ENCODE measurements around the gene FGF14. TPM values are rescaled to one million over a fixed set of nuclear protein-coding genes. Genes with fewer than 3 reads are reported as not detected.

The FGF14 gene
- total RNA-seq, 4 donors from 2014 or later = under 0.01 to 2.4 (median 0.99) TPM

- H3K36me3 ChIP-seq = no peaks in the 10 kb centered on the region
- no peaks in the 10 kb centered on the region for H3K27me3 ChIP-seq
- intact Hi-C loops (cut with DNase I; ENCODE audit: low total_unique reads) (loop anchor here (5.0 kb wide), 1 partner anchor 139 kb away; no protein-coding TSS in a partner anchor), in situ Hi-C loops (cut with MboI; ENCODE audit: low pct_ligation_motif_present in 1 of 4, low pct_unique_long_range_greater_than_20kb in 1 of 4, low sequenced_read_pairs in 3 of 4) (no loop called here)
- H3K4me3 ChIP-seq = no peak overlapping the region
- no peak for TF ChIP-seq EP300 (IDR thresholded peaks at IDR 0.05; ENCODE audit: low read depth)
- TF ChIP-seq CTCF (IDR thresholded peaks at IDR 0.05) = no peak
- TF ChIP-seq POLR2AphosphoS5 (IDR thresholded peaks at IDR 0.05) = no peak
- TF ChIP-seq POLR2A (IDR thresholded peaks at IDR 0.05) = no peak
- peak overlapping the region in 1 of 4 donors; percentile 5 for H3K27ac ChIP-seq
- peaks cover 0 to 8% (median 0%) of the 10 kb centered on the region in 4 donors for H3K4me1 ChIP-seq
- H3K9me3 ChIP-seq = no peaks in the 10 kb centered on the region
- DNase-seq = no peak
Observed at GRCh38 chr13:102041544-102041943, 360.3 kb downstream of the FGF14 start.

DNA sequence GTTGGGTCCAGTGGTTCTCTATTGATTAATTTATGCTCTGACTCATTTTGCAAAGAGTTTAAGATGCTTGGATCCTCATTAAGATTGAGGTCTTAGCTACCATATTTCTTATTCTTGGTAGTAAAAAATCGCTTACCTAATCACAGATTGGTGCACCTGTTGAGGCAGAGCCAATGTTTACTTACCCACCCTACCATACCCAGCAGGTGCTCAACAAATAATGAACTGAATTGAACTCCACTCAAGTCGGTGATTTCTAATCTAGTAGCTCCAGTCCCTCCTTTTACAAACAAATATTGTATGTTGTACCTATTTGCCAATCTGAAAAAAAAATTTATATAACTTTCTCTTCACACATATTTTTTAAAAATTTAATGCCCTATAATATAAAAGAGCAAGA is 361.0 kb downstream of the FGF14 start:
- in situ Hi-C loops (cut with MboI; ENCODE audit: low pct_ligation_motif_present in 1 of 4, low pct_unique_long_range_greater_than_20kb in 1 of 4, low sequenced_read_pairs in 3 of 4) (no loop called here), intact Hi-C loops (cut with DNase I; ENCODE audit: low total_unique reads) (loop anchor here (5.0 kb wide), 1 partner anchor 139 kb away; no protein-coding TSS in a partner anchor)
- H3K4me3 ChIP-seq = no peak overlapping the region
- no peaks in the 10 kb centered on the region for H3K9me3 ChIP-seq
- 22 to 51% methylated on average over 2 of the region's 2 CpGs for WGBS, 2 donors (ENCODE audit: low coverage in 1 of 2)
- H3K4me1 ChIP-seq = peaks cover 0 to 8% (median 0%) of the 10 kb centered on the region in 4 donors
- H3K27me3 ChIP-seq = no peaks in the 10 kb centered on the region
- no peak overlapping the region for H3K27ac ChIP-seq
- no peak for DNase-seq
- no peaks in the 10 kb centered on the region for H3K36me3 ChIP-seq
- TF ChIP-seq EP300 (IDR thresholded peaks at IDR 0.05; ENCODE audit: low read depth) (no peak), POLR2A (IDR thresholded peaks at IDR 0.05) (no peak)

GRCh38 chr13:102039264-102039663 is 362.6 kb downstream of the FGF14 start:
- H3K36me3 ChIP-seq = no peaks in the 10 kb centered on the region
- WGBS, 2 donors (ENCODE audit: low coverage in 1 of 2) = 51 to 86% methylated on average over 4 to 7 of the region's 7 CpGs
- intact Hi-C loops (cut with DNase I; ENCODE audit: low total_unique reads) (no loop called here), in situ Hi-C loops (cut with MboI; ENCODE audit: low pct_ligation_motif_present in 1 of 4, low pct_unique_long_range_greater_than_20kb in 1 of 4, low sequenced_read_pairs in 3 of 4) (no loop called here)
- no peak overlapping the region for H3K4me3 ChIP-seq
- peaks cover 0 to 8% (median 0%) of the 10 kb centered on the region in 4 donors for H3K4me1 ChIP-seq
- no peak for DNase-seq
- H3K27ac ChIP-seq = no peak overlapping the region
- no peaks in the 10 kb centered on the region for H3K27me3 ChIP-seq
- no peaks in the 10 kb centered on the region for H3K9me3 ChIP-seq
- no peak for TF ChIP-seq CTCF (IDR thresholded peaks at IDR 0.05)

- no peaks in the 10 kb centered on the region for H3K9me3 ChIP-seq
- DNase-seq = no peak
- 80 to 86% methylated on average over 1 of the region's 1 CpG for WGBS, 2 donors (ENCODE audit: low coverage in 1 of 2)
- H3K27ac ChIP-seq = no peak overlapping the region
- intact Hi-C loops (cut with DNase I; ENCODE audit: low total_unique reads) = no loop called here
- H3K4me3 ChIP-seq = no peak overlapping the region
- in situ Hi-C loops (cut with MboI; ENCODE audit: low pct_ligation_motif_present in 1 of 4, low pct_unique_long_range_greater_than_20kb in 1 of 4, low sequenced_read_pairs in 3 of 4) = no loop called here
- no peaks in the 10 kb centered on the region for H3K27me3 ChIP-seq
- TF ChIP-seq CTCF (IDR thresholded peaks at IDR 0.05) (no peak), POLR2AphosphoS5 (IDR thresholded peaks at IDR 0.05) (no peak), POLR2A (IDR thresholded peaks at IDR 0.05) (no peak)
- H3K4me1 ChIP-seq = peaks cover 0 to 8% (median 0%) of the 10 kb centered on the region in 4 donors
- H3K36me3 ChIP-seq = no peaks in the 10 kb centered on the region
Observed at GRCh38 chr13:102038787-102039186, 363.1 kb downstream of the FGF14 start.

DNA sequence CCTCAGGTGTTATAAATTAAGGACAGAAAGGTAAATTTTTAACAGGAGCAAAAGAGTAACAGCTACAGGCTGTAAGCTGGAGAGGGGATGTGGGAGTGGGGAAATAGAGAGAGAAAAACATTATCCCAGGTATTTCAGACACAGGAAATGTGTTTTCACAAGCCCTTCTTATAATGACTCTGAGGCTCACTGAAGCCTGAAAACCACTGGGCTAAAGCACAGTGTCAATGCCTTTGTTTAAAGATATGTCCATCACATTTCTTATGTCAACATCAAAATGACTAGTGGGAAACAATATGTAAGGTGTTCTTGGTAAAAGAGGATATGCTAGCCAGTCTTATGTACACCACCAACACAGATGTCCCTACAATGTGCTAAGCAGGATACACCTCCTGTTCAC is 365.9 kb downstream of the FGF14 start:
- in situ Hi-C loops (cut with MboI; ENCODE audit: low pct_ligation_motif_present in 1 of 4, low pct_unique_long_range_greater_than_20kb in 1 of 4, low sequenced_read_pairs in 3 of 4) (no loop called here), intact Hi-C loops (cut with DNase I; ENCODE audit: low total_unique reads) (no loop called here)
- Histone ChIP-seq H3K9me3 (no peaks in the 10 kb centered on the region), H3K27ac (no peak overlapping the region), H3K4me1 (peaks cover 0 to 4% (median 0%) of the 10 kb centered on the region in 4 donors), H3K36me3 (no peaks in the 10 kb centered on the region), H3K27me3 (no peaks in the 10 kb centered on the region), H3K4me3 (no peak overlapping the region)
- TF ChIP-seq POLR2AphosphoS5 (IDR thresholded peaks at IDR 0.05) (no peak), POLR2A (IDR thresholded peaks at IDR 0.05) (no peak)
- no peak for DNase-seq
